ENCODE measurements around the gene IP6K3.
A peak's percentile ranks its signal among the peaks of the same experiment; 100 is the strongest.

IP6K3 gene

GRCh38 chr6:33702345-33702977, 44.2 kb downstream of the IP6K3 start:
- DNase-seq, result peak; percentile 50 to 70 (median 59)

GRCh38 chr6:33700391-33701050, 46.2 kb downstream of the IP6K3 start:
- DNase-seq, result peak; percentile 62 to 84 (median 75)

DNA sequence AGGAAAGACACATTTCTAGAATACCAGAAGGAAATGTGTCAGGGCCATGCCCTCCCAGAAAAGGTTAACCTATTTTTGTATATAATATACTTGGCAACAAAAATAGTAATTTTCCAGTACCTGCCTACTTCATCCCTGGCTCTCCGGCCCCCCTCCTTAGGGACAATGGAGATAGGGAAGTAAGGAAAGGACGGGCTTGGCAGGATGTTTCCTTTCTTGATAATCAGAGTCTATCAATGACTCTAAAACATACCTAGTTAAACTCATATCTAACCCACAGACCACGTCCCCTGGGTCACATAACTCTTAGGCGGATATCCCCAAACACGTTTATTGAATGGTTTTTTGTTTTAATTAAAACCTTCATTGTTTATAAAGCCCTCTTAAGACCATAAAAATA, 47.0 kb downstream of the IP6K3 start:
- no peak for DNase-seq

- no peak for DNase-seq
These were observed 47.6 kb downstream of the IP6K3 start for GRCh38 chr6:33699131-33699530.

DNA sequence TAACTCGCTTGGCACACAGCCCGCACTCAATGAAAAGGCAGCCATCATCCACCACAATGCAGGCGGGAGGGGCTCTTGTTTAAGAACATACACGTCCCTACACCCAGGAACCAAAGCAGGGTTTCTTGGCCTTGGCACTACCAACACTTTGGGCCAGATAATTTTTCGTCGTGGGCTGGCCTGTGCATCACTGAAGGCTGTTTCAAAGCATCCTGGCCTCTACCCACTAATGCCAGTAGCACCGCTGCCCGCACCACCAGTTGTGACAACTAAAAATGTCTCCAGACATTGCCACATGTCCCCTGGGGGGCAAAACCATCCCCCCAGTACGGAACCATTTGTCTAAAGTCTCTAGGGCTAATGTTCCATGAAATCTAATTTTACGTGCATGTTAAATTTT, 48.2 kb downstream of the IP6K3 start:
- no peak for DNase-seq

GRCh38 chr6:33697845-33698244, 48.9 kb downstream of the IP6K3 start:
- DNase-seq, result no peak

DNA sequence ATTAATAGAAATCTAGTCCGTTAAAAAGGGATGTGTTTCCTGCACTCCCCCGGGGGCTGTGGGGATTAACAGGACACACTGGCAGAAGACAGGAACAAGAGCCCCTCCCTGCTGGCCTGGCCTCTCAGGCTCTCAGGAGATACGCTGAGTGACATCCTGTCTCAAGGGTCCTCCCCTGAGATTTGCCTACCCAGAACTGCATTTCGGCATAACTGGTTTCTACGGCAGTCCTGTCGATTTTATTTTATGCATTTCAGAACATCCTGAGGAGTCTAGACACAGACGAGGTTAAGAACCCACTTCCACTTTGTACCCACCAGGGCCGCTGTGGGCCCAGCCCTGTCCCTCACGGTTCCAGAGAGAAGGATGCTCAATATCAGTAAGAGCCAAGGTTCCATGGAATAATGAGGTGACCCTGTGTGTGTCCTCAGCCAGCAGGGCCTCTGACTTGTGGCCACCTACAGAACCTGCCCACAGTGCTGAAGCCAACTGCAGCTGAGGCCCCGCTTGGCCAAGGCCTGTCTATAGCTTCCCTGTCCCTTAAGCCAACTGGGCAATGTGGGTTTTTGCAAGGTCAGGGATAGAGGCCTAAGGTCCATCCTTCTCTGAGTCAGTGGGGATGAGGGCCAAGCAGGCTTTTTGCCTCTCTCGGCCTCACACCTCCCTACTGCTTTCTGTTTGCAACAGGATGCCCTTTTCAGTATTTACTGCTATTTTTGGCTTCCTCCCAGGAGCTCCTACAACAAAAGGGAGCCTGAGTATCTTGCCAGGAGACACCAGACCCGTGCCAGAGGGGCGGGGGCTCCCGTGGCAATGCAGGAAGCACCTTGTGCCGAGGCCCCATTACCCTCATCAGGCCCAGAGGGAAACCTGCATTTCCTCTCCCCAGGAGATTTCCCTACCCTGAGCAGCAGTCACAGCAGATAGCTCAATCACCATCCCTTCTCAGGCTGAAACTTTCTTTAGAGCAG, 49.9 kb downstream of the IP6K3 start:
- no peak for DNase-seq

GRCh38 chr6:33696076-33696475, 50.6 kb downstream of the IP6K3 start:
- no peak for DNase-seq

GRCh38 chr6:33695451-33695887, 51.2 kb downstream of the IP6K3 start:
- DNase-seq, result no peak

DNA sequence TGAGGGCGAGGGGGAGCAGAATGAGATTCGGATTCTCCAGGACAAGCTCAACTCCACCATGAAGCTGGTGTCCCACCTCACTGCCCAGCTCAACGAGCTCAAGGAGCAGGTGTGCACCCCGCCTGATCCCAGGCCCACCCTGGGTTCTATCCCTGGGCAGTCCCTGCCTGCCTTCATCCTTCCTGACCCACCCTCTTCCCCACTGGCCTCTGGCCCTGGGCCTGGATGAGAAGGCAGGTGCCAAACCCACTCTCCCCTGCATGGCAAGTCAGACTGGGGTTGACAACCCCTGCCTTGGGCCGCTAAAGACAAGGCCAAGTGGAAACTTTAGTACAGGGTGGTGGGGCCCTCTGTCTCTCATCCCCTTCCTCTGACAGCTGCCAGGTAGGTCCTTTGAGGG, 51.7 kb downstream of the IP6K3 start:
- no peak for DNase-seq

DNA sequence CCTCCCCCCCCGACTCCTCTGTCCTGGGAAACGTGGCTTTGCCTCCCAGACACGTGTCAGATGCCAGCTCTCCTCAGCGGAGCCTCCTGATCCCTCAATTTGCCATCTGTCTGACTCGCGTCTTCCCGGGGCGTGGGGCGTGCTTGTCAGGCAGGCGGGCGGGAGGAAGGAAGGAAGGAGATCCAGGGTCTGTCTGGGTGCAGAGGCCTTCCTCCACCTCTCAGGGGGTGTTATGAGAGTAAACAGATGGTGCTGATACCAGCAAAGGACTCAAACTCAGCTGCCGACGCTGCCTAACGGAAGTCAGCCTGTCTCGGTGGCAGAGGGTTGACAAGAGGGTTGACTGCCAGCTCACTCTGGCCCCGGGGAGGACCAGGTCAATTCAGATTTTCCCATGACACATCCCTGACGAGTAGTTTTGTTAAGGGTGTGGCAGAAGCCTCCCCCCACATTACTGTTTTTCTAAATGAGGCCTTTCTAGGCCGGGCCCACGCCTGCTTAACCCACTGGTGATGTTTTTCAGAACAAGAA, 52.2 kb downstream of the IP6K3 start:
- DNase-seq, result peak; percentile 72 to 74 (median 72)

GRCh38 chr6:33693186-33694105, 53.3 kb downstream of the IP6K3 start:
- no peak for DNase-seq

- DNase-seq, result peak; percentile 87 to 89 (median 89)
These were observed 53.9 kb downstream of the IP6K3 start for GRCh38 chr6:33692760-33693158.

GRCh38 chr6:33692078-33692759, 54.5 kb downstream of the IP6K3 start:
- no peak for DNase-seq

DNA sequence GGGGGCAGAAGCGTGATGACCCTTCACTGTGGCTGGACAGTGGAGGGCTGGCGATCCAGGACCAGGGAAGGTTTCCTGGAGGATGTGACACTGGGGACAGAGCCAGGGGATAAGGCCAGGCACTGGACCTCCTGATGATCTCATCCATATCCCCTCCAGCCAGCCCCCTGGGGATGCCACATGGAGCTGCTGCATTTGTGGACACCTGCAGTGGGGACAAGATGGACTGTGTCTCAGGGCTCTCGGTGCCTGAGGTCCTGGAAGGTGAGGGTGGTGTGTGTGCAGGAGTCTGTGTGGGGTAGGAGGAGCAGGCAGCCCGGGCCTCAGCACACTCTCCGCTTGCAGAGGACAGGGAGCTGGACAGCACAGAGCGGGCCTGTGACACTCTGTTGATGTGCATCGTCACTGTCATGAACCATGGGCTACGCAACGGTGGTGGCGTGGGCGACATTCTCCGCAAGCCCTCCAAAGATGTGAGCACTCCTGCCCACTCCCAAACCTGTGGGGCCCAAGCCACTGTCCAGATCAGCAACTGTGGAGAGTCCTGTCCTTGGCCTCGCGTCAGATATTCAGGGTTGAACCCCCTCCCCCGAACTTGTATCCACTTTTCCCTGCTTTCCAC, 55.1 kb downstream of the IP6K3 start:
- DNase-seq, result no peak

- no peak for DNase-seq
These were observed 55.9 kb downstream of the IP6K3 start for GRCh38 chr6:33690766-33691165.

DNA sequence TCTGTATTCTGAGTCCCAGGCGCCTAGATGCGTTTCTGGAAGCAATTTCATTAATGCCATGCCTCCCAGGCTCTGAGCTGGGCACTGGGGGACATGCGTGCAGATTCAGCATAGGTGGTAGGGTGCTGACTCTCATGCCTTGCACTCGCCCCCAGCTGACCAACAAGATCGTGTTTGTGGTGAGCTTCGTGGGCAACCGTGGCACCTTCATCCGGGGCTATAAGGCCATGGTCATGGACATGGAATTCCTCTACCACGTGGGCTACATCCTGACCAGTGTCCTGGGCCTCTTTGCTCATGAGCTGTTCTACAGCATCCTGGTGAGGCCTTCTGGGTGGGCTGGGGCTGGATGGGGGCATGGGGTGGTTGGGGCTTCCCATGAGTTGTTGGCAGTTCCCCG, 56.8 kb downstream of the IP6K3 start:
- DNase-seq, result no peak

DNA sequence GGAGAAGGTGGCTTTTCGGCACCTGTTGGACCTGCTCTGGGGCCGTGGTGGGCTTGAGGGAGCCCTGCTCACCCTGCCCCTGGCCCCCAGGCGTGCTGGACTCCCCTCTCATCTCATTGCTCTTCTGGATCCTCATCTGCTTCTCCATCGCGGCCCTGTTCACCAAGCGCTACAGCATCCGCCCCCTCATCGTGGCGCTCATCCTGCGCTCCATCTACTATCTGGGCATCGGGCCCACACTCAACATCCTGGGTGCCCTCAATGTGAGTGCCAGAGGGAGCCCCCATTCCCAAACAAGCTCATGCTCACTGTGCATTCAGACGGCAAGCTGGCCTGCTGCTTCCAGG, 57.6 kb downstream of the IP6K3 start:
- no peak for DNase-seq

- DNase-seq, result no peak
These were observed 58.1 kb downstream of the IP6K3 start for GRCh38 chr6:33688451-33689147.

DNA sequence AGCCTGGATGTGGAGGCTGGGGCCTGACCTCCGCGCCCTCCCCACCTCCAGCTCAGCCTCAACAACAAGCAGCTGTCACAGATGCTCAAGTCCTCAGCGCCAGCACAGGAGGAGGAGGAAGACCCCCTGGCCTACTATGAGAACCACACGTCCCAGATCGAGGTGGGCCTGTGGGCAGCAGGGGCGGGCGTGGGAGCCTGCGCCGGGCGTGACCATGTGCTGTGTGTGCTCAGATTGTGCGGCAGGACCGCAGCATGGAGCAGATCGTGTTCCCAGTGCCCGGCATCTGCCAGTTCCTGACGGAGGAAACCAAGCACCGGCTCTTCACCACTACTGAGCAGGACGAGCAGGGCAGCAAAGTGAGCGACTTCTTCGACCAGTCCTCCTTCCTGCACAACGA, 58.7 kb downstream of the IP6K3 start:
- DNase-seq, result no peak

Measured in suppressor macrophage treated with lipopolysaccharide for 1 hour (primary cell).